Spleen (tissue), 11 donors: Measurements from ENCODE around the gene COL11A1. TPM values are rescaled to one million over a fixed set of nuclear protein-coding genes. Genes with fewer than 3 reads are reported as not detected.
"Not testable (repeated sequence)": the region's sequence is repeated elsewhere in the genome, so short reads cannot be mapped to it uniquely, and the experiment has no call there.

Experiments
- DNase-seq: peaks from one replicate; pipeline ENCODE4 v3.0.0-alpha.2; 2020
- H3K27ac ChIP-seq, 8 donors: fragments of 200-600 bp; sonication (generic) in 7 of 8; 1 replicate in 4 of 8; 2 replicates in 4 of 8; pipeline versions ENCODE4 v1.5.0 to v1.8.0; 2016 to 2021; ENCODE audit warnings: inconsistent platforms in 4 of 8, mild to moderate bottlenecking in 4 of 8, moderate library complexity in 1 of 8
- H3K27me3 ChIP-seq, 7 donors: fragments of 200-600 bp; sonication (generic) in 6 of 7; replicated peaks in 1 of 7; 1 replicate in 4 of 7; 2 replicates in 3 of 7; pipeline versions ENCODE4 v1.5.0 to v1.8.0; 2016 to 2021; ENCODE audit warnings: inconsistent platforms in 3 of 7, mild to moderate bottlenecking in 1 of 7
- H3K36me3 ChIP-seq, 6 donors: fragments of 200-600 bp; sonication (generic) in 5 of 6; 1 replicate in 4 of 6; 2 replicates in 2 of 6; pipeline versions ENCODE4 v1.5.0 to v1.8.0; 2016 to 2021; ENCODE audit warnings: inconsistent platforms in 2 of 6
- H3K4me1 ChIP-seq, 6 donors: fragments of 200-600 bp; sonication (generic) in 5 of 6; 1 replicate in 3 of 6; 2 replicates in 3 of 6; pipeline versions ENCODE4 v1.5.0 to v1.8.0; 2016 to 2021; ENCODE audit warnings: inconsistent platforms in 3 of 6
- H3K4me3 ChIP-seq, 8 donors: fragments of 200-600 bp; sonication (generic) in 7 of 8; 1 replicate in 4 of 8; 2 replicates in 4 of 8; pipeline versions ENCODE4 v1.5.0 to v1.8.0; 2016 to 2021; ENCODE audit warnings: inconsistent platforms in 4 of 8, mild to moderate bottlenecking in 4 of 8, moderate library complexity in 2 of 8
- H3K9me3 ChIP-seq, 8 donors: fragments of 200-600 bp; sonication (generic) in 7 of 8; 1 replicate in 4 of 8; 2 replicates in 4 of 8; pipeline versions ENCODE4 v1.5.0 to v1.8.0; 2016 to 2021; ENCODE audit warnings: inconsistent platforms in 4 of 8
- CTCF ChIP-seq, 11 experiments: fragments of 200-600 bp in 7 of 11; fragments of 450-650 bp in 4 of 11; sonication (generic) in 4 of 11; IDR thresholded peaks in 8 of 11; conservative IDR thresholded peaks in 3 of 11; 1 replicate in 7 of 11; 2 replicates in 4 of 11; pipeline versions ENCODE4 v1.4.0 to v1.8.0; 2016 to 2021; ENCODE audit warnings: antibody characterized with exemption in 11 of 11, inconsistent platforms in 4 of 11, mild to moderate bottlenecking in 1 of 11
- POLR2A ChIP-seq, 3 donors: fragments of 450-650 bp; IDR thresholded peaks; one replicate each; pipeline ENCODE4 v1.5.1; 2017; ENCODE audit warnings: antibody characterized with exemption in 3 of 3, mild to moderate bottlenecking in 1 of 3
- POLR2AphosphoS5 ChIP-seq, 3 donors: sonication (generic); formaldehyde crosslinking; IDR thresholded peaks; one replicate each; pipeline ENCODE4 v1.5.1; 2017; ENCODE audit warnings: antibody characterized with exemption in 3 of 3
- WGBS, 5 donors: extraction: QIAGEN DNeasy Blood & Tissue Kit in 3 of 5; methylation state at CpG; one replicate each; pipeline versions ENCODE4 v1.1.5 to v1.1.7; 2013 to 2018; 5-methylcytosine and 5-hydroxymethylcytosine counted together
- intact Hi-C: fragments of 100-400 bp; cut with DNase I; formaldehyde crosslinking; loops from one replicate; pipeline ENCODE4 v1.15.0; 2023; ENCODE audit warnings: low total_unique reads
- polyA plus RNA-seq, 3 donors: library from polyadenylated mRNA; stranded (reverse); fragments of 200-250 nt; gene quantifications; one replicate each; pipeline ENCODE4 v1.2.1, GENCODE V29; 2013
- total RNA-seq, 7 donors: library from RNA; depleted of rRNA in 3 of 7; stranded (reverse); fragments of >200 nt in 3 of 7; fragmentation: NEBNext Ultra II Directional in 4 of 7; extraction: Animal tissue kit (Norgen Biotek cat#: 25700) in 4 of 7; gene quantifications; one replicate each; pipeline versions ENCODE4 v1.1.0 to v1.2.1, GENCODE V29; 2016 to 2021
- donor health status: healthy with polysubstance abuse.
- donor health status: DM: no; HTN: no; CAD: no; lungs with moderate emphysema.
- donor health status: DM: no; HTN: no; CAD: no.
- donor health status: Bipolar disorder and iron deficiency.
- donor health status: healthy.
- donor health status: DM: no; HTN: no; CAD: no.
- donor health status: DM: yes; HTN: yes; CAD: no.

The COL11A1 gene
- total and polyA plus RNA-seq, 10 donors: 0.02 to 11.1 (median 0.83) TPM; not detected in 1

- H3K27me3 ChIP-seq: no peaks in the 10 kb centered on the region
- peaks cover 0 to 43% (median 6%) of the 10 kb centered on the region in 8 donors for H3K9me3 ChIP-seq
- no peaks in the 10 kb centered on the region for H3K4me1 ChIP-seq
- no peak for DNase-seq
- intact Hi-C loops: no loop called here
- WGBS, 5 donors: 74 to 82% (median 79%) methylated on average over 2 of the region's 2 CpGs
- no peak overlapping the region for H3K4me3 ChIP-seq
- TF ChIP-seq POLR2A (IDR thresholded peaks at IDR 0.05) (no peak), CTCF (IDR thresholded peaks at IDR 0.05 in 8 of 11, conservative IDR thresholded peaks at IDR 0.05 in 3 of 11) (no peak), POLR2AphosphoS5 (IDR thresholded peaks at IDR 0.05) (no peak)
- no peaks in the 10 kb centered on the region for H3K36me3 ChIP-seq
- no peak overlapping the region for H3K27ac ChIP-seq
These were observed 275.2 kb downstream of the COL11A1 start for GRCh38 chr1:102833151-102833550.

- H3K9me3 ChIP-seq: peaks cover 0 to 21% (median 0%) of the 10 kb centered on the region in 8 donors
- H3K27me3 ChIP-seq, H3K4me1 ChIP-seq, DNase-seq, H3K36me3 ChIP-seq, H3K27ac ChIP-seq, H3K4me3 ChIP-seq, intact Hi-C loops: not testable (repeated sequence)
- 70 to 88% (median 80%) methylated on average over 9 of the region's 9 CpGs for WGBS, 5 donors
These were observed 281.6 kb downstream of the COL11A1 start for GRCh38 chr1:102826706-102827105.
